NCI-H2196 treated with DMSO at 0.1 percent for 48 hours (cell line): ENCODE data around the gene CALML3.
A peak's percentile ranks its signal among the peaks of the same experiment; 100 is the strongest.
"Not testable (repeated sequence)": the region's sequence is repeated elsewhere in the genome, so short reads cannot be mapped to it uniquely, and the experiment has no call there.

Experiments used
- DNase-seq: peaks from one replicate; lab custom pipeline; 2025; ENCODE audit not compliant: unreplicated experiment; lab: John Stamatoyannopoulos, UW

The CALML3 gene

GRCh38 chr10:5524641-5525560, at the start of gene CALML3:
Gene CALML3, plus strand, starts transcription at chr10:5524961. Its CDS starts 125 bp downstream, at chr10:5525086.
- DNase-seq: no peak

- not testable (repeated sequence) for DNase-seq
Measured at GRCh38 chr10:5475088-5475487, 49.7 kb upstream of the CALML3 start.

GRCh38 chr10:5475974-5476807, 48.6 kb upstream of the CALML3 start:
- DNase-seq: not testable (repeated sequence)

DNA sequence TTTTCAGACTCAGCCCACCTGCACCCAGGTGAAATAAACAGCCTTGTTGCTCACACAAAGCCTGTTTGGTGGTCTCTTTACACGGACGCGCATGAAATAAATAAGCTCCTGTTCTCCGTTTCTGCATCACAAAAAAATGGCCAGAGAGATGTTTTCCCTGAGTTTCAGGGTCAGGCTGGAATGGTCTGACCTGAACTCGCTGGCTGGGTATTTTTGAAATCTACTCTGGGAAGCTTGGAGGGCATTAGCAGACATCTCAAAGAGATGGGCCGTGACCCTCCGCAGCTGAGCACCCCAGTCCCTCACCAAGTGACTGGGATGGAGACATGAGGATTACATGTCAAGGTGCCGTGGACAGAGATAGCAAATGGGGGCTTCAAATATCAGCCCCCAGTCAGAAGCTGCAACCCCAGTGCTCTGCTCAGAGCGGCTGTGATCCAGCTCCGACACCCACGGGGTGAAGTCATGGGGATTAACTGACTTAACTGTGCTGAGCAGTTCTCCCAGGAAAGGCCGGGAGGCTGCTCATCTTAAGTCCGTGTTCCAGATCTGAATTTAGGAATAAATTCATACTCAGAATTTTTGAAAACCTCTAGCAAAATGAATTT, 47.7 kb upstream of the CALML3 start:
- no peak for DNase-seq

- no peak for DNase-seq
Measured at GRCh38 chr10:5477948-5478693, 46.6 kb upstream of the CALML3 start.

DNA sequence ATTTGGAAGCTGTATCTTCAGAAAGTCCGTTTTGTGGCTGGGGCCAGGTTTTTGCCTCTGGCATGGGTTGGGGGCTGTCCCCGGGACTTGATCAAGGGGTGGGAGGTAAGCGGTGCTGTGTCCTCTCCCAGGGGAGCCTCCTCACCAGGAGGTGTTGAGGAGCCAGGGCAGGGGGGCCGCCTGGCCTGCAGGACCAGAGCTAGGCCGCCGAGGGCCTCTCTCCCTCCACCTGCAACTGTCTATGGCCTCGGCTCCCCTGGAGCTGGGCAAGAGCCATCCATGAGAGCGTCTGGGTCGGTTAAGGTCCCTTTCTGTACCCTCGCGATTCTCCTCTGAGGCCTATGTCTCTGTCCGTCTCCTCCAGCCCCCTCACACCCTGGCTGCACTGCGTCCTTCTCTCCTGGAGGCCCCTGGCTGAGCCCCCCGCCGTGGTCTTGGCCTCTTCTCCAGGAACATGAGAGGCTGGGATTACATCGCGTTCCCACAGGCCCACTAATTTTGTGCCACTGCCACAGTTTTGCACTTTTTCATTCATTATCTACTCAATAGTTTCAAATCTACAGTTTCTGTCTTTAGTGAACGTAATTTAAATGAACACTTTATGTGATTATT, 46.0 kb upstream of the CALML3 start:
- DNase-seq: no peak

GRCh38 chr10:5479481-5480161, 45.1 kb upstream of the CALML3 start:
- no peak for DNase-seq

DNA sequence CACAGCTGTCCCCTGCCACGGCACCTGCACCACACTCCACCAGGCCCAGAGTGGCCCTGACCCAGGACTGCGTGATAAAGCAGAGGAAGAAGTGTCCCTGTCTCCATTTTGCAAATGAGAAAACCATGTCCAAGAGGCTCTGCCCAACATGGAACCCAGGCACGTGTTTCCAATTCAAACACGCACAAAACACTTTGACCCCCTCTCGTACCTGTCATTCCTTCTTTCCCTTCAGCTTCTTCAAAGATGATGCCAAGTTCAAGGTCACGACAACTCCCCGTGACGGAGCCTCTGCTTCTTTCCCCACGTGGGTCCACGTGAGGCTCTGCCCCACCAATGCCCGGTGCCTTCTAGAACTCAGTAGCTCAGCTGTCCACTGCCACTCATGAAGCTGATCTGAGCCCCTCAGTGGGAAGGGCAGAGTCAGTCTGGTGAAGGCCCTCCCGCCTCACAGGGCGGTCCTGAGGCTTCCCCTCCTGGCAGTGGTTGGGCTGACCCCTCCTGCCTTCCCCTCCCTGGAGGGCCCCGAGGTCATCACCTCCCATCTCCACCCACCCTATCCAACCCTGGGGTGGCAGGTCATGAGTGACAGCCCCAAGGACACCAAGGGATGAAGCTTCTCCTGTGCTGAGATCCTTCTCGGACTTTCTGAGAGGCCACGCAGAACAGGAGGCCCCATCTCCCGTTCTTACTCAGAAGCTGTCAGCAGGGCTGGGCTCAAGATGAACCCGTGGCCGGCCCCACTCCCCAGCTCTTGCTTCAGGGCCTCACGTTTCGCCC, 44.4 kb upstream of the CALML3 start:
- DNase-seq: no peak

- DNase-seq: no peak
Measured at GRCh38 chr10:5481121-5481520, 43.6 kb upstream of the CALML3 start.

DNA sequence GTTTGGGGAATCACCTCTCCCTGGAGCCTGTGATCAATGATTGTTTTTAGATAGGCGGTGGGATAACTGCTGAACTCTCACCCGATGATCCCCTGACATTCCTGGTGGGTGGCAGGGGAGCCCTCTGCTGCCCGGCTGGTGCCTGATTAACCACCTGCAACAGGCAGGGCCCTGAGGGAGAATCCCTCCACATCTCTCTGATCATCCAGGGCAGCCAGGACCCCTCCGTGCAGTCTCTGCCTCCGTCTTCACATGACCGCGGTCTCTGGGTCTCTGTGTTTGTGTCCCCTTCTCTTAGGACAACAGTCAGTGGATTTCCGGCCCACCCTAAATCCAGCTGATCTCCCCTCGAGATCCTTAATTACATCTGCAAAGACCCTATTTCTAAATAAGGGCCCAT, 42.7 kb upstream of the CALML3 start:
- no peak for DNase-seq

GRCh38 chr10:5484205-5484604, 40.6 kb upstream of the CALML3 start:
- DNase-seq: no peak

DNA sequence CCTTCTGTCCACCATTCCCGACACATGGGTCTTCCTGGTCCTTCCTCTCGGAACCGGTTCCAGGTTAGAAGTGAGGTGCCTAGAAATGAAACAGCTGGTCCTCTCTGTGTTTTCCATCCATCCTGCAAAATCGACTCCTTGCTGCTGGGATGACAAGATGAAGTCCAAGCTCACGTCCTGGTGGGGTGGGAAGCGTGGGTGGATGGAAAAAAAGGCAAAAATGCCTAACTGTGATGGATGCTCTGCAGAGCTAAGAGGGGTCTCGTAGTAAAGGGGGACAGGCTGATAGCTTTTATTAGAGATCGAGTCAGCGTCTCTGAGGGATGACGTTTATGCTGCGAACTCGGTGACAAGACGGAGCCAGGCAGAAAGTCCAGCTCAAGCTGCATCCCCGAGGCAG, 39.5 kb upstream of the CALML3 start:
- DNase-seq: no peak

DNA sequence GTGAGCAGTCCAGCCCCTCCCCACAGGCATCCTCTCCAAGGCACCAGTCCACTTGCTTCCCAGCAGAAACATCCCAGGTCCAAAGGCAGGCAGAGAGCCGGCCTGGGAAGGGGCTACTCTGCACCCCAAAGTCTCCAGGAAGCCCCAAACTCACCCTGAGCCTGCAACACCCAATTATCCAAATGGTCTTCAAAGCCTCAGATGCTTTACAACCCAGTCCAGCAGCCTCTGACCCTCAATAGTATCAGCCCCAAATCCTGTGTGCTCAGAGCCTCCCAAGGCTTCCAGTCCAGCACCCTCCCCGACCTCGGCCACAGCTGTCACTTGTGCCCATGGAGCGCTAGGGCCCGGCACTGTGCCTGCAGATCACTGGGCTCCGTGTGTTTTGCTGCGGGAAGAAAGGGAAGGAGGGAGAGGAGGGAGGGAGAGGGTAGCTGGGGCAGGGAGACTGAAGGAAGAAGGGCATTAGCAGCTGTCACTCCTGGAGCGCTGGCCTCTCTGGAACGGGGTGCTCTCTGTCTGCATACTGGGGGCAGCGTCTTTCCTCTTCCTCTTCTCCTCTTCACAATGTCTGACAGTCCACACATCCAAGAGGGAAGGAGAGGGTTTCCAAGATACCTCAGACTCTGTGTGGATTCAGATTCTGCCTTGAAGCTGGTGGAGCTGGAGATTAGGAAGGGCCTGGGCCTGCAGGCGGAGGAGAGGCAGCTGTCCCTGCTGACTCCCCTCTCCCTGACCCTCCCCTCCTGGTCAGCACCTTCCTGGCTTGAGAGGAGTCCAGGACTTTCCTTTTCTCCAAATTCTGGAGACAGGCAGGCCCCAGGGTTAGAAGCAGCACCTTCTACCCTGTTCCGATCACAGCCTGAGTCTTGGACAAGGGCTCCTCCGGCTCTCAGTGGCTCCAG, 38.6 kb upstream of the CALML3 start:
- DNase-seq: no peak

GRCh38 chr10:5486853-5487235, 37.9 kb upstream of the CALML3 start:
- no peak for DNase-seq

GRCh38 chr10:5488272-5489161, 36.2 kb upstream of the CALML3 start:
- peak; percentile 26 for DNase-seq

DNA sequence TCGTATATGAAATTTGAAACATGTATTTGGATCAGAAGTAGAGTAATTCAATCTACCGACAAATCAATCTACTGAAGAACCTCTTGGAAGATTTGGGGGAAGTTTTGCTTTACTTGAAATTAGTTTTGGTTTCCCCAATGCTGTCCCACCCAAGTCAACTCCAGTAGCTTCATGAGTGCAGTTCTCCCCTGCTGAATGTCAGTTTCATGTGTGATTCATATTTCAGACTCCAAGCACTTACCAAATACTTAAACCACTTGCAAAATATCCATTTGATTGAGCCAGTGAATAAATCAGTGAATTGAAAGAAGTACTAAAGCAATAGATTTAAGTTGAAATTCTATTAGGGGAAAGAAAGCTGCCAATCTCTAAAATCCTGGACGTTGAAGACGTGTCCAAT, 34.7 kb upstream of the CALML3 start:
- DNase-seq: no peak
